GM21515 (cell line): ENCODE data around the gene THAP10.
"Not testable (repeated sequence)": the region's sequence is repeated elsewhere in the genome, so short reads cannot be mapped to it uniquely, and the experiment has no call there.

ENCODE experiments used
- ATAC-seq: cut with Tn5 transposase; IDR thresholded peaks from one replicate; pipeline ENCODE4 v1.9.1; 2021; ENCODE audit not compliant: unreplicated experiment

The THAP10 gene

GRCh38 chr15:70879401-70879800, 12.8 kb downstream of the THAP10 start:
- ATAC-seq, result no peak

- no peak for ATAC-seq
These were observed 15.6 kb downstream of the THAP10 start for GRCh38 chr15:70876683-70877082.

- ATAC-seq, result no peak
These were observed 16.2 kb downstream of the THAP10 start for GRCh38 chr15:70876011-70876410.

GRCh38 chr15:70875001-70875782, 17.0 kb downstream of the THAP10 start:
- ATAC-seq, result no peak

- ATAC-seq, result no peak
These were observed 18.8 kb downstream of the THAP10 start for GRCh38 chr15:70873232-70874054.

- ATAC-seq, result not testable (repeated sequence)
These were observed 20.7 kb downstream of the THAP10 start for GRCh38 chr15:70871490-70871889.

GRCh38 chr15:70870051-70870450, 22.2 kb downstream of the THAP10 start:
- ATAC-seq, result no peak

GRCh38 chr15:70869346-70869745, 22.9 kb downstream of the THAP10 start:
- no peak for ATAC-seq

GRCh38 chr15:70867911-70868467, 24.2 kb downstream of the THAP10 start:
- ATAC-seq, result no peak

GRCh38 chr15:70866982-70867641, 25.1 kb downstream of the THAP10 start:
- no peak for ATAC-seq

GRCh38 chr15:70863450-70864218, 28.6 kb downstream of the THAP10 start:
- no peak for ATAC-seq

GRCh38 chr15:70859998-70860397, 32.2 kb downstream of the THAP10 start:
- ATAC-seq, result no peak

GRCh38 chr15:70859322-70859908, 32.8 kb downstream of the THAP10 start:
- ATAC-seq, result no peak

- ATAC-seq, result not testable (repeated sequence)
These were observed 33.5 kb downstream of the THAP10 start for GRCh38 chr15:70858614-70859321.

GRCh38 chr15:70857562-70858285, 34.5 kb downstream of the THAP10 start:
- ATAC-seq, result no peak

GRCh38 chr15:70856884-70857561, 35.2 kb downstream of the THAP10 start:
- no peak for ATAC-seq

GRCh38 chr15:70856177-70856883, 35.9 kb downstream of the THAP10 start:
- no peak for ATAC-seq

GRCh38 chr15:70855764-70856163, 36.5 kb downstream of the THAP10 start:
- ATAC-seq, result no peak
